Mucosa of descending colon (tissue), 3 donors: Measurements from ENCODE around the gene FAM111A. TPM values are rescaled to one million over a fixed set of nuclear protein-coding genes. Genes with fewer than 3 reads are reported as not detected.
A peak's percentile ranks its signal among the peaks of the same experiment; 100 is the strongest.

Experiments
- ATAC-seq: fragments of 200-7000 bp; cut with Tn5 transposase; one replicate; pipeline ENCODE4 v1.9.1; 2020; ENCODE audit warnings: mild to moderate bottlenecking, moderate library complexity
- DNase-seq, 3 donors: peaks; one replicate each; pipeline ENCODE4 v3.0.0-alpha.2; 2020
- H3K36me3 ChIP-seq: fragments of 200-600 bp; one replicate; pipeline ENCODE4 v1.8.0; 2021; ENCODE audit warnings: low read depth, mild to moderate bottlenecking
- H3K4me1 ChIP-seq: fragments of 200-600 bp; one replicate; pipeline ENCODE4 v1.8.0; 2021; ENCODE audit warnings: low read depth, mild to moderate bottlenecking
- H3K4me3 ChIP-seq: fragments of 200-600 bp; one replicate; pipeline ENCODE4 v1.8.0; 2021; ENCODE audit warnings: mild to moderate bottlenecking
- H3K9me3 ChIP-seq: fragments of 200-600 bp; one replicate; pipeline ENCODE4 v1.8.0; 2021; ENCODE audit warnings: mild to moderate bottlenecking
- CTCF ChIP-seq: fragments of 200-600 bp; IDR thresholded peaks from one replicate; pipeline ENCODE4 v1.8.0; 2022; ENCODE audit warnings: antibody characterized with exemption, mild to moderate bottlenecking
- intact Hi-C, 2 donors: fragments of 100-400 bp; cut with DNase I in 1 of 2; cut with micrococcal nuclease in 1 of 2; formaldehyde crosslinking; loops; one replicate each; pipeline versions ENCODE4 v1.11.0 to v1.11.1; 2022; cut with DNase I, micrococcal nuclease
- total RNA-seq, 3 donors: library from RNA; stranded (reverse); fragmentation: NEBNext Ultra II Directional in 2 of 3; extraction: Animal tissue kit (Norgen Biotek cat#: 25700) in 2 of 3; gene quantifications; one replicate each; pipeline versions ENCODE4 v1.2.1 to v1.2.4, GENCODE V29; 2021 to 2023
- donor health status: DM: no; HTN: no; CAD: no; lungs with moderate emphysema.
- donor health status: DM: no; HTN: no; CAD: no.
- donor health status: DM: no; HTN: yes; CAD: no.

The FAM111A gene
- total RNA-seq, 3 donors from 2014 or later, result 33.6 to 36.0 (median 35.6) TPM

- H3K9me3 ChIP-seq, result no peaks in the 10 kb centered on the region
- peaks cover 78% of the 10 kb centered on the region for H3K4me1 ChIP-seq
- H3K4me3 ChIP-seq, result no peak overlapping the region
- ATAC-seq (peak; percentile 22), DNase-seq (peak; percentile 61 to 75 (median 70))
- intact Hi-C loops, result no loop called here
- H3K36me3 ChIP-seq, result no peaks in the 10 kb centered on the region
- TF ChIP-seq CTCF, result no peak
These were observed 44.9 kb downstream of the FAM111A start for GRCh38 chr11:59187587-59187986.

GRCh38 chr11:59188954-59189353 is 46.3 kb downstream of the FAM111A start:
- DNase-seq (no peak), ATAC-seq (no peak)
- Histone ChIP-seq H3K36me3 (no peaks in the 10 kb centered on the region), H3K4me1 (peaks cover 75% of the 10 kb centered on the region), H3K4me3 (no peak overlapping the region), H3K9me3 (no peaks in the 10 kb centered on the region)
- intact Hi-C loops, result no loop called here
- no peak for TF ChIP-seq CTCF

- no peak for ATAC-seq
- H3K4me3 ChIP-seq, result no peak overlapping the region
- DNase-seq, result peak in 1 of 3 donors; percentile 59
- intact Hi-C loops, result no loop called here
- peaks cover 3% of the 10 kb centered on the region for H3K36me3 ChIP-seq
- no peaks in the 10 kb centered on the region for H3K9me3 ChIP-seq
- TF ChIP-seq CTCF, result no peak
- H3K4me1 ChIP-seq, result peaks cover 64% of the 10 kb centered on the region
These were observed 47.3 kb downstream of the FAM111A start for GRCh38 chr11:59189986-59190385.

- ATAC-seq (peak; percentile 58), DNase-seq (peak in 1 of 3 donors; percentile 73)
- H3K4me3 ChIP-seq, result no peak overlapping the region
- no peak for TF ChIP-seq CTCF
- H3K36me3 ChIP-seq, result peaks cover 5% of the 10 kb centered on the region
- peaks cover 55% of the 10 kb centered on the region for H3K4me1 ChIP-seq
- no peaks in the 10 kb centered on the region for H3K9me3 ChIP-seq
- intact Hi-C loops, result no loop called here
These were observed 48.4 kb downstream of the FAM111A start for GRCh38 chr11:59191095-59191494.

GRCh38 chr11:59191890-59192289 is 49.2 kb downstream of the FAM111A start:
- ATAC-seq, result peak; percentile 8
- TF ChIP-seq CTCF, result no peak
- H3K9me3 ChIP-seq, result no peaks in the 10 kb centered on the region
- H3K4me3 ChIP-seq, result no peak overlapping the region
- no peak for DNase-seq
- intact Hi-C loops, result no loop called here
- H3K4me1 ChIP-seq, result peaks cover 47% of the 10 kb centered on the region
- H3K36me3 ChIP-seq, result peaks cover 5% of the 10 kb centered on the region

GRCh38 chr11:59192446-59193020 is 49.9 kb downstream of the FAM111A start:
- H3K36me3 ChIP-seq, result peaks cover 5% of the 10 kb centered on the region
- intact Hi-C loops, result no loop called here
- no peak for DNase-seq
- TF ChIP-seq CTCF, result no peak
- no peak overlapping the region for H3K4me3 ChIP-seq
- H3K4me1 ChIP-seq, result peaks cover 41% of the 10 kb centered on the region
- no peak for ATAC-seq
- no peaks in the 10 kb centered on the region for H3K9me3 ChIP-seq
